Stimulated activated CD8-positive, alpha-beta memory T cell treated with anti-CD3 and anti-CD28 coated beads, Interleukin-4, amount 100 ng/mL, for 1 hour (primary cell): ENCODE results near the gene HYI.

Source experiments
- DNase-seq, 2 donors: peaks; one replicate each; pipeline ENCODE4 v3.0.0-alpha.2; 2020; ENCODE audit warnings: low read depth in 2 of 2, low spot score in 1 of 2

HYI gene

GRCh38 chr1:43444836-43445235 lies 8.9 kb downstream of the HYI start:
- no peak for DNase-seq

GRCh38 chr1:43444151-43444828 lies 9.4 kb downstream of the HYI start:
- no peak for DNase-seq

- DNase-seq, result no peak
Observed at GRCh38 chr1:43443197-43443946, 10.4 kb downstream of the HYI start.

- DNase-seq, result no peak
Observed at GRCh38 chr1:43442756-43443155, 11.0 kb downstream of the HYI start.

DNA sequence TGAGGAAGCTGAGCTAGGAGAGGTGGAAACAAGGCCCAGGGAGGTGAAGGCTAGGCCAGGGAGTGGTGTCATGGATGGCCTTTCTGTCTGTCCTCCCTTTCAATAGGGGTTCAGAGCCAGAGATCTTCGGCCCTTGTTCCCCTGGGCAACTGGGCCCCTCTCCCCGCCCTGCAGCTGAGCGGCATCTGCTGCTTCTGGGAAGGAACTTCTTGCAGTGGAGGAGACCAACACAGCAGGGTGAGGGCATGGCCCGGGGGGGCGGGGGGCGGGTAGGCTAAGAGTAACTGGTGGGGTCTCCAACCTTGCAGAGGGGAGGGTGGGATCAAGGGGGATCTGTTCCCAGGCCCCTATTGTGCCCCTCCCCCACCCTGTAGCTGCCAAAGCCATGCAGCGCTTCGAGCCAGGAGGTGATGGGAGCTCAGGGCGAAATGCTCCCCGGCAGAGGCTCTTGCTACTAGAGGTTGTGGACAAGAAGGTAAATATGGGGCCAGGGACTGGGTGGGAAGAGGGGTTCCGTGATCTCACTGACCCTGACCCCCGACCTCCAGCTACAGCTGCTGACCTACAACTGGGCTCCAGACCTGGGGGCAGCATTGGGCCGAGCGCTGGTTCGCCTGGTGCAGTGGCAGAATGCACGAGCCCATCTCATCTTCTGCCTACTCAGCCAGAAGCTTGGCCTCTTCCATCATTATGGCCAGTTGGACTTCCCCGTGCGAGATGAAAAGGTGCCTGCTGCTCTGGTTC lies 11.7 kb downstream of the HYI start:
- DNase-seq, result no peak

DNA sequence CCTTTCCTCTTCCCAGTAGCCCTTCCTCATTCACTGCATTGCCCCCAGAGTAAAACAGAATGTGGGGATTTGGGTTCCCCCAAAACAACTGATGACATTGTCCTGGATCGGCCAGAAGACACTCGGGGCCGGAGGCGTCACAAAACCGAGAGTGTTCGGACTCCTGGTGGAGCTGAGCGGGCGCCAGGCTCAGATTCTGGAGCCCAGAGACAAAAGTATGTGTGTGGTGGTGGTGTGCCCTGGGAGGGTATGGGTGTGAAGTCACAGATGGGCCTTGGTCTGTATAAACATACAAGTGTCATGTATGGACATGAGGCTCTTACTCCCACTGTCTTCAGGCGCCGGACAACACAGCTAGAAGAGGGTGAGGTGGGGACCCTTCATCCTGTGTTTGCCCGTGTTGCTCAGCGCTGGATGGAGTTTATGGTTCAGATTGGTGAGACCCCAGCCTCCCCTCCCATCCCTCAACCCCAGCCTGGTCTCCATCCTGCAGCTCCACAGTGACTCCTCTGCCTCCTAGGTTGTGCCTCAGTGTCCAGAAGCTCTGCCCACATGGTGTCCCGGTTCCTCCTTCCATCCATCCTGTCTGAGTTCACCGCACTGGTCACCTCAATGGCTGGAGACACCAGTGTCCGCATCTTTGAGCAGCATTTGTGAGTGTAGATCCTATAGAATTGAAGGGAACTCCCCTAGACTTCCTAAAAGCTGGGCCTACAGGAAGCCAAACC lies 12.4 kb downstream of the HYI start:
- no peak for DNase-seq

GRCh38 chr1:43440358-43440757 lies 13.4 kb downstream of the HYI start:
- DNase-seq, result no peak

DNA sequence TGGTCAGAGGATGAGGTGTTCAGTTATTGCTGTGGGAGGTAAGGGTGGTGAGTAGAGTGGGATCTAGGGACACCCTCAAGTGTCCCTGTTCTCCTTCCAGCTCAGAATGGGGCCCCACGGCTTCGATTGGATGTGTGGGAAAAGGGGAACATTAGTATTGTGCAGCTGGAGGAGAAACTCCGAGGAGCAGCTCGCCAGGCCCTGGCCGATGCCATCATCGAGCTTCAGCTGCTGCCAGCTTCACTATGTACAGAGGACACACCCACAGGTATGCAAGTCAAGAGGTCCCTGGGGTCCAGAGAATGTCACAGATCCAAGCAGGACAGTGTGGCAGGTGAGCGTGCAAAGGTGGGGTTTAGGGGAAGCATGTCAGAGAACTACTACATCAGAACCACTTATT lies 13.9 kb downstream of the HYI start:
- DNase-seq, result no peak

DNA sequence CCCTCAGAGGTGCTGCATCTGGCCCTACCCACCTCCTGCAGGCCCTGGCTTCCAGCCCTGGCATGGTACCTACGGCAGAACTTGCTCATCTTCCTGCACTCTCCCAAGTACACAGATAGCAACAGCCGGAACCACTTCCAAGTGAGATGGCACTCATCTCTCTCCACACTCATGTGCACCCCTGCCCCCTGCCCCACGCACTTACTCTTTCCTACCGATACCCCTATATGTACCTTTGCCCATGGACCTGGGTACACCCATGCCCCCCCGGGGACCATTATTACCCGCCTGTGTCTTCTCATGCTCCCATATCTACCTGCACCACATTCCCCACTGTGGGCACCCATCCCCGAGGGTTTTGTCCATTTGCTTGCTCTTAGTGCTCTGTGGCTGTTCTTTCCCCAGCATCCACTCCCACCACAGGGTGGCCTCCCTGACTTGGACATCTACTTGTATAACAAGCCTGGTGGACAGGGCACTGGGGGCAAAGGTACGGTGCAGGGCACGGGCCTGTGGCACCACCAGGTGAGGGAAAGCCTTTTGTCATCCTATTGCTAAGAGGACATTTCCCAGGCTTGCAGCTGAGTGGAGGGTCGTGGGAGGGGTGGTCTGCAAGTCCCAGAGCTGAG lies 14.7 kb downstream of the HYI start:
- no peak for DNase-seq

DNA sequence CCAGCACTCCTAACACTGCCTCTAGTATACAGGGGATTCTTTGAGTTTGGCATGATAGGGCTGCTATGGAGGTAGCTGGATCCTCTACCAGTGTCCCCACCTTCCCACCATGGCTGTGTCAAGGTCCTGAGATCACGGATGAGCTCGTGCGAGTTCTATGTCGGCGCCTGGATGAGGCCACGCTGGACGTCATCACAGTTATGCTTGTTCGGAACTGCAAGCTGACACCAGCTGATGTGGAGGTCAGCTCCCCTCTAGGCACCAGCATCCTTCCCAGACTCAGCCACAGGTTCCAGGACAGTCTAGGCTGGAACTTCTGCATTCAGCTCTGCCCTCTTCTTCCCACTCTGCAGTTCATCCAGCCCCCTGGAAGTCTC lies 15.2 kb downstream of the HYI start:
- no peak for DNase-seq

- no peak for DNase-seq
Observed at GRCh38 chr1:43438006-43438405, 15.7 kb downstream of the HYI start.

DNA sequence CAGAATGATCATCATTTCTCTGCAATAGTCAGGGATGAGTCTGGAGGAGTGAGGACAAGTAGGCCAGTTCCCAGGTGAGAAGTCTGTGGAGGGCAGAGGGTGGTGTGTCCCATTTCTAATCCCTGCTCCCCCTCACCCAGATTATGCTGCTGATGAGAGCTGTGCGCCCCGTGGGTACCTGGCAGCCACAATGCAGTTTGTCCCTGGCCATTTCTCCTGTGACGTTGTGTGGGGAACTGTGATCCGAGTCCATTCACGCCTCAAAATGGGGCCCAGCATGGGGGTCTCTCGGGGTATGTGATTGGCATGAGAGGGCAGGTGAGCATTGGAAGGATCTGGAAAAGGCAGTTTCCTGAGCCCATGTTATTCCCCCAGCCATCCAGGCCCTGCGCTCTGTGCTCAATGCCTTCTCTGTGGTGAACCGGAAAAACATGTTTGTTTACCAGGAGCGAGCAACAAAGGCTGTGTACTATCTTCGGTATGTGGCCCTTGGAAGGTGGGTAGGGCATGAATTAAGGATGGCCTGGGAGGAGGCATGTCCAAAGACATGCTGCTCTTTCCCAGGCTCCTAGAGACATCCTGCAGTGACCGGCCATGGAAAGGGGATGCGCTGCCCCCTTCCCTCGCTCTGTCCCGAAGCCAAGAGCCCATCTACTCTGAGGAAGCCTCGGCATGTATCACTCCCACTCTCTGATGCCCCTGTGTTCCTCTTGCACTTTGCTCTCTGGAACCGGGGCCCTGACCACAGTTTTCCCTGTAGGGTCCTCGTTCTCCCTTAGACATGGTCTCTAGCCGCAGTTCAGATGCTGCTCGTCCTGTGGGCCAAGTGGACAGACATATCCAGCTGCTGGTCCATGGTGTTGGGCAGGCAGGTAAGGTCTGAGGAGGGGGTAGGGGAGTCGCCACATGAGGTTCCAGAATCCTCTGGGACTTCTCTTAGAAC lies 16.4 kb downstream of the HYI start:
- DNase-seq, result no peak

DNA sequence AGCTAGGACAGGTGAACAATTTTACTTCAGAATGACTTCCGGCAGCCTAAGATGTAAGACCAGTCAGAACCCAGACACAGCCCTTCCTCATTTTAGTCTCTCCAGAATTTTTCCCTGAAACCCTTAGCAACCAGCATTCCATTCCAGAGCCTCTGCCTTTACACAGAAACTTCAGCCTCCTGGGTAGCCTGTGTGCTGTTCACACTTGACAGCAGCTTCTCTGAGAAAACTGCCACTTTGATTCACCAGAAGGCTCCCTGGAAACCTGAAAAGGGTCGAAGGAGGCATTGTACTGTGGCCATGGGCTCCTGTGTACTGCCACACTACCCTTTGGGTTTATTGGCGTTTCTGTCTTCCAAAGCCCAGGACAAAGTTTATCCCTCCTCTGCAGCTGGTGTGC lies 17.4 kb downstream of the HYI start:
- DNase-seq, result no peak

- no peak for DNase-seq
Observed at GRCh38 chr1:43435146-43436145, 18.3 kb downstream of the HYI start.

GRCh38 chr1:43434256-43434655 lies 19.5 kb downstream of the HYI start:
- no peak for DNase-seq

DNA sequence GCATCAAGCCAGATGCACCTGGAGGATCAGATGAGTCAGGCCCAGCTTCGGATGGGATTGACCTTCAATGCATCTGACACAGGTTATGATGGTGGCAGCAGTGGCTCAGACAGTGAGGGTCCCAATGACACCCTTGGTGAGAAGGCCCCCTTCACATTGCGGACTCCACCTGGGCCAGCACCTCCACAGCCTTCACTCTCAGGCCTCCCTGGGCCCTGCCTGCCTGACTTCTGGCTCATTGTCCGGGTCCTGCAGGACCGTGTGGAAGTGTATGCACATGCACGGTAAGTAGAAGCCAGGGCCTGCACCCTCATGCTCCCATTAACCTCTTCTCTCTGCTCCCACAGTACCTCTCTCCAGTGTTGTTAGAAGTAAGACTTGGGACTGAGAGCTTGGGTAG lies 20.8 kb downstream of the HYI start:
- DNase-seq, result no peak

GRCh38 chr1:43432171-43432860 lies 21.4 kb downstream of the HYI start:
- DNase-seq, result no peak

DNA sequence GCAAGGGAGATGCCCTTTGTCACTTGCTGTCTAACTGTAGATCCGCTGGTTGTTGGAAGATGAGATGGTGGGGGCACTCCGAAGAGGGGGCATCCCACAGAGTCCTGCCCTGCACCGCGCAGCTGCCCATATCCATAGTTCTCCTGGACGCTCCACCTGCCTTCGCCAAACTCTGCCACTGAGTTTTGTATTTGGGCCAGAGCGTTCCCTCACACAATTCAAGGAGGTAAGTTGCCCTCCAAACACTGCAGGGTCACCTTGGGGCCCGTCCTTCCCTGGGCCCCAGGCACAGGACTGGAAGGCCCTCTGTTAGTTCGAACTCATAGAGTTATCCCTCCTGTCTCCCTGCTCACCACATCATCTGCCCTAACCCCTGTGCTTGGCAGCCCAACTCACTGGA lies 22.1 kb downstream of the HYI start:
- no peak for DNase-seq
